BJ (cell line): ENCODE results near the gene NBPF8. TPM values are rescaled to one million over a fixed set of nuclear protein-coding genes. Genes with fewer than 3 reads are reported as not detected.
A peak's percentile ranks its signal among the peaks of the same experiment; 100 is the strongest.
"Not testable (repeated sequence)": the region's sequence is repeated elsewhere in the genome, so short reads cannot be mapped to it uniquely, and the experiment has no call there.

ENCODE experiments used
- CTCF ChIA-PET: fragments of 350-600 bp; formaldehyde crosslinking; extraction: SDS; loops from one replicate; lab custom pipeline; 2021; ENCODE audit warnings: antibody characterized with exemption, inconsistent platforms; lab: Yijun Ruan, JAX
- POLR2A ChIA-PET: fragments of 300-600 bp; sonication (Branson Sonifier 250); formaldehyde crosslinking; extraction: SDS; loops from one replicate; lab custom pipeline; 2021; ENCODE audit warnings: antibody characterized with exemption; lab: Charles Lee
- DNase-seq: peaks from one replicate; pipeline ENCODE4 v3.0.0-alpha.2; 2011; ENCODE audit warnings: low read depth
- H3K27me3 ChIP-seq: 2 replicates; pipeline ENCODE4 v1.6.0; 2011; ENCODE audit warnings: low read length; ENCODE audit not compliant: control insufficient read depth, insufficient read depth
- H3K36me3 ChIP-seq: 2 replicates; pipeline ENCODE4 v1.5.1; 2011; ENCODE audit warnings: low read length; ENCODE audit not compliant: control insufficient read depth, insufficient read depth
- H3K4me3 ChIP-seq: 2 replicates; pipeline ENCODE4 v1.5.1; 2011; ENCODE audit warnings: low read depth, mild to moderate bottlenecking, control low read depth, low read length
- polyA minus RNA-seq: library from RNA; depleted of rRNA, polyadenylated mRNA; stranded (reverse); fragments of >200 nt; gene quantifications from 2 replicates; pipeline ENCODE4 v1.2.3, GENCODE V29; 2011; rRNA and poly(A)+ RNA removed
- polyA plus RNA-seq: library from polyadenylated mRNA; depleted of rRNA; stranded (reverse); fragments of >200 nt; gene quantifications from 2 replicates; pipeline ENCODE4 v1.2.3, GENCODE V29; 2011; rRNA removed
- TF ChIP-seq, protein P1 (sequence below): IDR thresholded peaks from 2 replicates; pipeline ENCODE4 v1.5.1; 2011; ENCODE audit warnings: low read depth, mild to moderate bottlenecking, control low read depth, inconsistent platforms, low read length, moderate library complexity; ENCODE audit not compliant: insufficient read depth

NBPF8 gene, protein sequence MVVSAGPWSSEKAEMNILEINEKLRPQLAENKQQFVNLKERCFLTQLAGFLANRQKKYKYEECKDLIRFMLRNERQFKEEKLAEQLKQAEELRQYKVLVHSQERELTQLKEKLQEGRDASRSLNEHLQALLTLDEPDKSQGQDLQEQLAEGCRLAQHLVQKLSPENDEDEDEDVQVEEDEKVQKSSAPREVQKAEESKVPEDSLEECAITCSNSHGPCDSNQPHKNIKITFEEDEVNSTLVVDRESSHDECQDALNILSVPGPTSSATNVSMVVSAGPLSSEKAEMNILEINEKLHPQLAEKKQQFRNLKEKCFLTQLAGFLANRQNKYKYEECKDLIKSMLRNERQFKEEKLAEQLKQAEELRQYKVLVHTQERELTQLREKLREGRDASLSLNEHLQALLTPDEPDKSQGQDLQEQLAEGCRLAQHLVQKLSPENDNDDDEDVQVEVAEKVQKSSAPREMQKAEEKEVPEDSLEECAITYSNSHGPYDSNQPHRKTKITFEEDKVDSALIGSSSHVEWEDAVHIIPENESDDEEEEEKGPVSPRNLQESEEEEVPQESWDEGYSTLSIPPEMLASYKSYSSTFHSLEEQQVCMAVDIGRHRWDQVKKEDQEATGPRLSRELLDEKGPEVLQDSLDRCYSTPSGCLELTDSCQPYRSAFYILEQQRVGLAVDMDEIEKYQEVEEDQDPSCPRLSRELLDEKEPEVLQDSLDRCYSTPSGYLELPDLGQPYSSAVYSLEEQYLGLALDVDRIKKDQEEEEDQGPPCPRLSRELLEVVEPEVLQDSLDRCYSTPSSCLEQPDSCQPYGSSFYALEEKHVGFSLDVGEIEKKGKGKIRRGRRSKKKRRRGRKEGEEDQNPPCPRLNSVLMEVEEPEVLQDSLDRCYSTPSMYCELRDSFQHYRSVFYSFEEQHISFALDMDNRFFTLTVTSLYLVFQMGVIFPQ
- polyA plus RNA-seq: 19.5 and 20.7 TPM in 2 replicates
- 5.3 and 5.6 TPM in 2 replicates for polyA minus RNA-seq

GRCh38 chr1:120414911-120415480, at the start of gene NBPF8:
TSS of gene NBPF8 (plus strand) at chr1:120415035. CDS start at chr1:120436523, 21,488 bp downstream.
- peak within 1 kb of the TSS; percentile 51 for H3K4me3 ChIP-seq
- CTCF ChIA-PET, POLR2A ChIA-PET, DNase-seq, H3K27me3 ChIP-seq, H3K36me3 ChIP-seq: not testable (repeated sequence)

- POLR2A ChIA-PET, H3K36me3 ChIP-seq, DNase-seq, H3K4me3 ChIP-seq, H3K27me3 ChIP-seq, CTCF ChIA-PET: not testable (repeated sequence)
Measured at GRCh38 chr1:120367709-120368108, 47.1 kb upstream of the NBPF8 start.

- CTCF ChIA-PET, H3K27me3 ChIP-seq, H3K4me3 ChIP-seq, DNase-seq, H3K36me3 ChIP-seq, POLR2A ChIA-PET: not testable (repeated sequence)
Measured at GRCh38 chr1:120386651-120387050, 28.2 kb upstream of the NBPF8 start.

DNA sequence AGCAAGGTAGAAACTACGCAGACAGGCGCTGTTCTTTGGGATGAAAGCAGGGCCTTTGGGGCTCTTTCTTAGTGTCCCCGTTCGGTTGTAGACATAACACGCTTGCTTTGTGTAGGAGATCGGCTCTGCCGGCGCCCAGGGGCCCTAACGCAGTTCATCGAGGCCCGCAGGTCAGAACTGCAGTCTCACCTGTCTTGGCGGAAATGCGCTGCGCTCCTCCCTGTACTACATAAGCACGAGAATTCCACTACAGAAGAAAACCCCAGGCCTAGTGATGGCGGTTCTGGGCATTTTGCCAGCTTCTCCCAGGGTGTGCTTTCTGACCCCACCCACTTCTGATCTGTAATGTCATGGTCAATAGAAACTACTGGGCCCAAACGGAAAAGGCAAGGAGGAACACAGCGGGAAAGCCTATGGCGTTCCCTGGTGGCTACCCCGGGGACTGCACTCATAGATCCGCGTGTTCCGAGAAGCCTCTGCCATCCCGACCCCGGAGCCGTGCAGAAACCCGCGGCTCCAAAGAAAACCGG, 26.2 kb upstream of the NBPF8 start:
- H3K4me3 ChIP-seq, POLR2A ChIA-PET, H3K36me3 ChIP-seq, H3K27me3 ChIP-seq, CTCF ChIA-PET, DNase-seq: not testable (repeated sequence)
- TF ChIP-seq, protein P1, sequence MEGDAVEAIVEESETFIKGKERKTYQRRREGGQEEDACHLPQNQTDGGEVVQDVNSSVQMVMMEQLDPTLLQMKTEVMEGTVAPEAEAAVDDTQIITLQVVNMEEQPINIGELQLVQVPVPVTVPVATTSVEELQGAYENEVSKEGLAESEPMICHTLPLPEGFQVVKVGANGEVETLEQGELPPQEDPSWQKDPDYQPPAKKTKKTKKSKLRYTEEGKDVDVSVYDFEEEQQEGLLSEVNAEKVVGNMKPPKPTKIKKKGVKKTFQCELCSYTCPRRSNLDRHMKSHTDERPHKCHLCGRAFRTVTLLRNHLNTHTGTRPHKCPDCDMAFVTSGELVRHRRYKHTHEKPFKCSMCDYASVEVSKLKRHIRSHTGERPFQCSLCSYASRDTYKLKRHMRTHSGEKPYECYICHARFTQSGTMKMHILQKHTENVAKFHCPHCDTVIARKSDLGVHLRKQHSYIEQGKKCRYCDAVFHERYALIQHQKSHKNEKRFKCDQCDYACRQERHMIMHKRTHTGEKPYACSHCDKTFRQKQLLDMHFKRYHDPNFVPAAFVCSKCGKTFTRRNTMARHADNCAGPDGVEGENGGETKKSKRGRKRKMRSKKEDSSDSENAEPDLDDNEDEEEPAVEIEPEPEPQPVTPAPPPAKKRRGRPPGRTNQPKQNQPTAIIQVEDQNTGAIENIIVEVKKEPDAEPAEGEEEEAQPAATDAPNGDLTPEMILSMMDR: 0 out of 2 replicates have a peak, but pooled peaks have one; percentile 1

GRCh38 chr1:120391365-120391764, 23.5 kb upstream of the NBPF8 start:
- DNase-seq, H3K36me3 ChIP-seq, H3K4me3 ChIP-seq, POLR2A ChIA-PET, H3K27me3 ChIP-seq, CTCF ChIA-PET: not testable (repeated sequence)

GRCh38 chr1:120393316-120394232, 21.3 kb upstream of the NBPF8 start:
- DNase-seq, H3K4me3 ChIP-seq, H3K27me3 ChIP-seq, POLR2A ChIA-PET, H3K36me3 ChIP-seq, CTCF ChIA-PET: not testable (repeated sequence)

- POLR2A ChIA-PET, CTCF ChIA-PET, H3K36me3 ChIP-seq, DNase-seq, H3K27me3 ChIP-seq, H3K4me3 ChIP-seq: not testable (repeated sequence)
Measured at GRCh38 chr1:120405348-120405747, 9.5 kb upstream of the NBPF8 start.

GRCh38 chr1:120414451-120414850, 384 bp upstream of the NBPF8 start:
- DNase-seq, H3K27me3 ChIP-seq, CTCF ChIA-PET, H3K36me3 ChIP-seq, POLR2A ChIA-PET: not testable (repeated sequence)
- peak overlapping the region; percentile 51 for H3K4me3 ChIP-seq

DNA sequence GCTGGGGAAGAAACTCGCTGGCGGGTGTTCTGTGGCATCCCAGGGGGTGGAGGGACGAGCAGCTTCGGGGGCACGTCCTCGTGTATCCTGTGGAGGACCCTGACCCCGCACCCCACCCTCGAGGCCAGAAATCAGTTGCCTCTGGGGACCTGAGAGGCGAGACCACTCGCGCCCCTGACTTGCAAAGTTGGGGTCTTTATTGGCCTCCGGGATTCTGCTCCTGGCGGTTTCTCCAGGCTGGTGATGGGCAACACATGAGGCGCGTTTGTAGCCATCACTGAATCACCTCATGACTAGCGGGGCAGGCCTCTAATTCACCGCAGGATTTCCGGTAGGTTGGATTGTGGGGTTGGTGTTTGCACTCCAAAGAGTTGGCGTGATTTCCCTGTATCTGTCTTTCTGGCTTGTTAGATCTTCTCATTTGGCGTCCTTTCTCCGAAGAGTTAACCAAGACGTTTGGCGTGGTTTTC, 692 bp downstream of the NBPF8 start:
- DNase-seq, CTCF ChIA-PET, H3K27me3 ChIP-seq, POLR2A ChIA-PET, H3K36me3 ChIP-seq: not testable (repeated sequence)
- H3K4me3 ChIP-seq: peak overlapping the region; percentile 51

GRCh38 chr1:120425063-120425462, 10.2 kb downstream of the NBPF8 start:
- H3K4me3 ChIP-seq, H3K36me3 ChIP-seq, CTCF ChIA-PET, H3K27me3 ChIP-seq, DNase-seq, POLR2A ChIA-PET: not testable (repeated sequence)
